Activated CD4-positive, alpha-beta T cell treated with anti-CD3 and anti-CD28 coated beads for 4 hours (primary cell): ENCODE data around the gene BRAF.
"Not testable (repeated sequence)": the region's sequence is repeated elsewhere in the genome, so short reads cannot be mapped to it uniquely, and the experiment has no call there.

Experiments
- DNase-seq, 2 donors: peaks; one replicate each; pipeline ENCODE4 v3.0.0-alpha.2; 2020

BRAF gene

GRCh38 chr7:140917258-140917657, 7.5 kb downstream of the BRAF start:
- no peak for DNase-seq

GRCh38 chr7:140915935-140916555, 8.7 kb downstream of the BRAF start:
- DNase-seq: no peak

GRCh38 chr7:140914083-140914482, 10.6 kb downstream of the BRAF start:
- no peak for DNase-seq

GRCh38 chr7:140913596-140913928, 11.2 kb downstream of the BRAF start:
- DNase-seq: not testable (repeated sequence)

- no peak for DNase-seq
Observed at GRCh38 chr7:140911746-140912145, 13.0 kb downstream of the BRAF start.

GRCh38 chr7:140909476-140910161, 15.1 kb downstream of the BRAF start:
- no peak for DNase-seq

GRCh38 chr7:140908361-140908760, 16.4 kb downstream of the BRAF start:
- no peak for DNase-seq

GRCh38 chr7:140903741-140904480, 20.8 kb downstream of the BRAF start:
- no peak for DNase-seq

GRCh38 chr7:140902303-140902953, 22.3 kb downstream of the BRAF start:
- no peak for DNase-seq

GRCh38 chr7:140901941-140902302, 22.8 kb downstream of the BRAF start:
- no peak for DNase-seq

GRCh38 chr7:140899883-140900282, 24.8 kb downstream of the BRAF start:
- DNase-seq: no peak

- no peak for DNase-seq
Observed at GRCh38 chr7:140898786-140899536, 25.8 kb downstream of the BRAF start.

GRCh38 chr7:140896996-140897395, 27.7 kb downstream of the BRAF start:
- no peak for DNase-seq

- DNase-seq: no peak
Observed at GRCh38 chr7:140889645-140890044, 35.1 kb downstream of the BRAF start.

GRCh38 chr7:140889150-140889549, 35.6 kb downstream of the BRAF start:
- DNase-seq: no peak

GRCh38 chr7:140888087-140888486, 36.6 kb downstream of the BRAF start:
- no peak for DNase-seq

GRCh38 chr7:140885735-140886334, 38.9 kb downstream of the BRAF start:
- DNase-seq: no peak

- DNase-seq: no peak
Observed at GRCh38 chr7:140883378-140883777, 41.4 kb downstream of the BRAF start.

GRCh38 chr7:140882834-140883233, 41.9 kb downstream of the BRAF start:
- not testable (repeated sequence) for DNase-seq

- no peak for DNase-seq
Observed at GRCh38 chr7:140881507-140882228, 43.1 kb downstream of the BRAF start.

- no peak for DNase-seq
Observed at GRCh38 chr7:140877249-140877524, 47.5 kb downstream of the BRAF start.
